H1 (cell line): ENCODE measurements around the gene AMZ1. TPM values are rescaled to one million over a fixed set of nuclear protein-coding genes. Genes with fewer than 3 reads are reported as not detected.

ENCODE experiments used
- CTBP2 ChIP-seq: IDR thresholded peaks from 2 replicates; pipeline ENCODE4 v1.7.0; 2011; ENCODE audit warnings: borderline replicate concordance, mild to moderate bottlenecking, moderate library complexity, mixed read lengths, low read length; ENCODE audit not compliant: insufficient read depth, insufficient read length
- MAFK ChIP-seq: IDR thresholded peaks from 2 replicates; pipeline ENCODE4 v1.6.1; 2012; ENCODE audit warnings: low read depth, mild to moderate bottlenecking, improper control_type of control experiment, low read length
- SIN3A ChIP-seq, 2 experiments: IDR thresholded peaks in 1 of 2; conservative IDR thresholded peaks in 1 of 2; 2 replicates each; pipeline ENCODE4 v1.6.1; 2011 to 2012; ENCODE audit warnings: low read length in 2 of 2, improper control_type of control experiment in 1 of 2, low read depth in 1 of 2, mild to moderate bottlenecking in 1 of 2
- SP1 ChIP-seq: IDR thresholded peaks from 2 replicates; pipeline ENCODE4 v1.6.1; 2011; ENCODE audit warnings: low read depth, low read length
- SP2 ChIP-seq: IDR thresholded peaks from 2 replicates; pipeline ENCODE4 v1.6.1; 2012; ENCODE audit warnings: mild to moderate bottlenecking, low read length, inconsistent platforms
- TAF1 ChIP-seq: IDR thresholded peaks from 2 replicates; pipeline ENCODE4 v1.6.1; 2011; ENCODE audit warnings: mild to moderate bottlenecking, low read depth, low read length
- polyA plus RNA-seq, 7 experiments: library from polyadenylated mRNA; depleted of rRNA in 3 of 7; stranded (reverse) in 5 of 7; unstranded in 2 of 7; fragments of >200 nt in 5 of 7; fragments of 200-250 nt in 2 of 7; gene quantifications; 1 replicate in 5 of 7; 2 replicates in 1 of 7; 4 replicates in 1 of 7; pipeline versions ENCODE4 v1.2.1 to v1.2.3, GENCODE V29; 2011 to 2013; ENCODE audit warnings: missing spikeins in 2 of 7, mixed read lengths in 2 of 7
- total RNA-seq: library from RNA; stranded (reverse); fragmentation: NEBNext Ultra II Directional; extraction: Animal tissue kit (Norgen Biotek cat#: 25700); gene quantifications from 2 replicates; pipeline ENCODE4 v1.2.1, GENCODE V29; 2021
- TF ChIP-seq, protein P1 (sequence below), 3 experiments: IDR thresholded peaks; 1 replicate in 2 of 3; 2 replicates in 1 of 3; pipeline versions ENCODE4 v1.5.1 to v1.6.1; 2011; ENCODE audit warnings: low read length in 3 of 3, mild to moderate bottlenecking in 3 of 3, inconsistent platforms in 2 of 3, low read depth in 1 of 3, moderate library complexity in 1 of 3; ENCODE audit not compliant: insufficient read depth in 1 of 3; ENCODE audit errors: control extremely low read depth in 1 of 3

AMZ1 gene
- total and polyA plus RNA-seq, 2 of the 8 experiments (the other 6 are each of a cell fraction or from before 2014, with no cell fraction given) = 0.59 to 1.4 TPM

DNA sequence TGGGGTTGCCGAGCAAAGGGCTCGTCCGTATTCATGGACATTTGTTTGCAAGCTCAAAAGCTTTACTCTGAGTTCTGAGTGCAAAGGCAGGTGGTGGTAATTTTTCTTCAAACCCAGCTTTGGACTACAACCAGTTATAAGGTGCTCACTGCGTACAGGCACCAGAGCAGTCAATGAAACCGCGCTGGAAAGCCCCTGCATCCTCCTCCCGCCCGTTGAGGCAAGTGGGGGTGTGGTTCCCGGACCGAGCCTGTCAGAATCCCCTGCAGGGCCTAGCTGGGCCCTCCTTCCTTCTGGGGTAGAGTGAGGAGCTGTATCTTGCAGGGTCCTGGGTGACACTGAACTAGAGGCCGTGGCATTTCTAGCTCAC, 22.3 kb downstream of the AMZ1 start (continued):
- TF ChIP-seq, protein P1, sequence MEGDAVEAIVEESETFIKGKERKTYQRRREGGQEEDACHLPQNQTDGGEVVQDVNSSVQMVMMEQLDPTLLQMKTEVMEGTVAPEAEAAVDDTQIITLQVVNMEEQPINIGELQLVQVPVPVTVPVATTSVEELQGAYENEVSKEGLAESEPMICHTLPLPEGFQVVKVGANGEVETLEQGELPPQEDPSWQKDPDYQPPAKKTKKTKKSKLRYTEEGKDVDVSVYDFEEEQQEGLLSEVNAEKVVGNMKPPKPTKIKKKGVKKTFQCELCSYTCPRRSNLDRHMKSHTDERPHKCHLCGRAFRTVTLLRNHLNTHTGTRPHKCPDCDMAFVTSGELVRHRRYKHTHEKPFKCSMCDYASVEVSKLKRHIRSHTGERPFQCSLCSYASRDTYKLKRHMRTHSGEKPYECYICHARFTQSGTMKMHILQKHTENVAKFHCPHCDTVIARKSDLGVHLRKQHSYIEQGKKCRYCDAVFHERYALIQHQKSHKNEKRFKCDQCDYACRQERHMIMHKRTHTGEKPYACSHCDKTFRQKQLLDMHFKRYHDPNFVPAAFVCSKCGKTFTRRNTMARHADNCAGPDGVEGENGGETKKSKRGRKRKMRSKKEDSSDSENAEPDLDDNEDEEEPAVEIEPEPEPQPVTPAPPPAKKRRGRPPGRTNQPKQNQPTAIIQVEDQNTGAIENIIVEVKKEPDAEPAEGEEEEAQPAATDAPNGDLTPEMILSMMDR (IDR thresholded peaks at IDR 0.05; ENCODE audit: control extremely low read depth in 1 of 3, insufficient read depth in 1 of 3, low read depth in 1 of 3, low read length in 3 of 3) = no peak
- TF ChIP-seq TAF1 (no peak), CTBP2 (no peak), SIN3A (conservative IDR thresholded peaks at IDR 0.05 in 1 of 2, IDR thresholded peaks at IDR 0.05 in 1 of 2; ENCODE audit: low read depth in 1 of 2, low read length in 2 of 2) (no peak), MAFK (no peak), SP2 (no peak), SP1 (no peak)
- TF ChIP-seq, all 59 proteins: peak for 0
